SK-N-MC (cell line): ENCODE measurements around the gene APPBP2.

Experiments
- EZH2 ChIP-seq: fragments of 200-600 bp; sonication (generic); IDR thresholded peaks from one replicate; pipeline ENCODE4 v1.6.1; 2017; ENCODE audit warnings: antibody characterized with exemption
- FOXP2 ChIP-seq: optimal IDR thresholded peaks from 2 replicates; pipeline ENCODE3; 2011; ENCODE audit warnings: mild to moderate bottlenecking, moderate library complexity; ENCODE audit not compliant: insufficient read depth; ENCODE audit errors: extremely low read length, control extremely low read depth
- POLR2AphosphoS5 ChIP-seq: IDR thresholded peaks from 2 replicates; pipeline ENCODE4 v1.6.1; 2012; ENCODE audit warnings: mild to moderate bottlenecking, low read depth, low read length, borderline replicate concordance

DNA sequence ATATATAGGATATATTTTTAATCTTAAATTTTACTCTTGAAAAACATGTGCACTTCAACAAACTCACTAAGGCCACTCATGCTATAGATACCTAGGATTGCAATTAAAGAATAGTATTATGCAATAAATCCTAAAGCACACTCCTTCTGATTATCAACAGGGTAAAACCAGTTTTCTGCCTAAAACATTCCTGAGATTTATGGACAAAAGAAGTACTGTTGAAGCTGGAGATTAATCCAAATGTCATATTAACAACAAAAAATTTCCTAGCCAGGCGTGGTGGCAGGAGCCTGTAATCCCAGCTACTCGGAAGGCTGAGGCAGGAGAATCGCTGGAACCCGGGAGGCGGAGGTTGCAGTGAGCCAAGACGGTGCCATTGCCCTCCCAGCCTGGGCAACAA is 82.3 kb downstream of the APPBP2 start:
- TF ChIP-seq EZH2 (no peak), POLR2AphosphoS5 (no peak), FOXP2 (no peak)
